Measurements from ENCODE around the gene IL7R.

Gene IL7R

DNA sequence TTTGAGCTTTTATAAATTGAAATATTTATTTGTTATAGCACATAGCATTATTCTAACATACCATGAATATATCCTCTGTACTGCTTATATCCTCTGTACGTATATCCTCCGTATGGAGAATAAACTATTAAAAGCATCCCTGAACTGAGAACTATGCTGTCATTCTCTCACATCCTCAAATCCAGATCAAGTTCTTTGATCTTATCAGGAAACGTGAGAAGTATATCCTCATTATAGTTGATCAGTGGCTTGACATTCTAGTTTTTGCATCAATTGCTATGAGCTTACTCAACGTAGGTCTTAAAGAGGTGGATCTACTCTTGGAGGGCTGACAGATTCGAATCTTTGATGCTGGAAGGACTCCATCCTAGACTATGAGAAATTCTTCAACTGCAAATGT is 37.4 kb downstream of the IL7R start:
- ChIA-PET CTCF (interaction anchor here (0.6 kb wide), 1 partner anchor 53 kb away, joined by 3 read pairs; no protein-coding TSS in a partner anchor), POLR2A (no interaction called here)
- no peak overlapping the region for H3K27ac ChIP-seq (ENCODE audit: extremely low read depth, low read depth, low read length)
- no peaks in the 10 kb centered on the region for H3K9me3 ChIP-seq (ENCODE audit: control insufficient read depth, insufficient read depth, low read depth, low read length)
- no peak overlapping the region for H3K4me3 ChIP-seq (ENCODE audit: low read depth, low read length)
- no peaks in the 10 kb centered on the region for H3K4me1 ChIP-seq (ENCODE audit: control insufficient read depth, insufficient read depth, low read length)
- no peaks in the 10 kb centered on the region for H3K36me3 ChIP-seq (ENCODE audit: control insufficient read depth in 2 of 2, insufficient read depth in 1 of 2, low read length in 2 of 2)
- TF ChIP-seq, protein P1, sequence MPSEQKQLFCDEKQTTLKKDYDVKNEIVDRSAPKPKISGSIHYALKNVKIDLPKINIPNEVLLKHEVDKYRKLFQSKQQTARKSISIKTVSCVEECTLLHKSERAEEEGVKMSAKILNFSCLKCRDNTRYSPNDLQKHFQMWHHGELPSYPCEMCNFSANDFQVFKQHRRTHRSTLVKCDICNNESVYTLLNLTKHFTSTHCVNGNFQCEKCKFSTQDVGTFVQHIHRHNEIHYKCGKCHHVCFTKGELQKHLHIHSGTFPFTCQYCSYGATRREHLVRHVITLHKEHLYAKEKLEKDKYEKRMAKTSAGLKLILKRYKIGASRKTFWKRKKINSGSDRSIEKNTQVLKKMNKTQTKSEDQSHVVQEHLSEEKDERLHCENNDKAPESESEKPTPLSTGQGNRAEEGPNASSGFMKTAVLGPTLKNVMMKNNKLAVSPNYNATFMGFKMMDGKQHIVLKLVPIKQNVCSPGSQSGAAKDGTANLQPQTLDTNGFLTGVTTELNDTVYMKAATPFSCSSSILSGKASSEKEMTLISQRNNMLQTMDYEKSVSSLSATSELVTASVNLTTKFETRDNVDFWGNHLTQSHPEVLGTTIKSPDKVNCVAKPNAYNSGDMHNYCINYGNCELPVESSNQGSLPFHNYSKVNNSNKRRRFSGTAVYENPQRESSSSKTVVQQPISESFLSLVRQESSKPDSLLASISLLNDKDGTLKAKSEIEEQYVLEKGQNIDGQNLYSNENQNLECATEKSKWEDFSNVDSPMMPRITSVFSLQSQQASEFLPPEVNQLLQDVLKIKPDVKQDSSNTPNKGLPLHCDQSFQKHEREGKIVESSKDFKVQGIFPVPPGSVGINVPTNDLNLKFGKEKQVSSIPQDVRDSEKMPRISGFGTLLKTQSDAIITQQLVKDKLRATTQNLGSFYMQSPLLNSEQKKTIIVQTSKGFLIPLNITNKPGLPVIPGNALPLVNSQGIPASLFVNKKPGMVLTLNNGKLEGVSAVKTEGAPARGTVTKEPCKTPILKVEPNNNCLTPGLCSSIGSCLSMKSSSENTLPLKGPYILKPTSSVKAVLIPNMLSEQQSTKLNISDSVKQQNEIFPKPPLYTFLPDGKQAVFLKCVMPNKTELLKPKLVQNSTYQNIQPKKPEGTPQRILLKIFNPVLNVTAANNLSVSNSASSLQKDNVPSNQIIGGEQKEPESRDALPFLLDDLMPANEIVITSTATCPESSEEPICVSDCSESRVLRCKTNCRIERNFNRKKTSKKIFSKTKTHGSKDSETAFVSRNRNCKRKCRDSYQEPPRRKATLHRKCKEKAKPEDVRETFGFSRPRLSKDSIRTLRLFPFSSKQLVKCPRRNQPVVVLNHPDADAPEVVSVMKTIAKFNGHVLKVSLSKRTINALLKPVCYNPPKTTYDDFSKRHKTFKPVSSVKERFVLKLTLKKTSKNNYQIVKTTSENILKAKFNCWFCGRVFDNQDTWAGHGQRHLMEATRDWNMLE (tag by site-specific recombination; conservative IDR thresholded peaks at IDR 0.05; ENCODE audit: low read depth): no peak
- TF ChIP-seq GLI4 (tag by site-specific recombination; IDR thresholded peaks at IDR 0.05): no peak
- TF ChIP-seq ZNF473 (tag by site-specific recombination; IDR thresholded peaks at IDR 0.05): no peak
- no peak for TF ChIP-seq ZNF16 (tag by site-specific recombination; IDR thresholded peaks at IDR 0.05; ENCODE audit: low read depth)
- TF ChIP-seq REPIN1 (tag by site-specific recombination; IDR thresholded peaks at IDR 0.05; ENCODE audit: low read depth): no peak
- TF ChIP-seq, protein P2, sequence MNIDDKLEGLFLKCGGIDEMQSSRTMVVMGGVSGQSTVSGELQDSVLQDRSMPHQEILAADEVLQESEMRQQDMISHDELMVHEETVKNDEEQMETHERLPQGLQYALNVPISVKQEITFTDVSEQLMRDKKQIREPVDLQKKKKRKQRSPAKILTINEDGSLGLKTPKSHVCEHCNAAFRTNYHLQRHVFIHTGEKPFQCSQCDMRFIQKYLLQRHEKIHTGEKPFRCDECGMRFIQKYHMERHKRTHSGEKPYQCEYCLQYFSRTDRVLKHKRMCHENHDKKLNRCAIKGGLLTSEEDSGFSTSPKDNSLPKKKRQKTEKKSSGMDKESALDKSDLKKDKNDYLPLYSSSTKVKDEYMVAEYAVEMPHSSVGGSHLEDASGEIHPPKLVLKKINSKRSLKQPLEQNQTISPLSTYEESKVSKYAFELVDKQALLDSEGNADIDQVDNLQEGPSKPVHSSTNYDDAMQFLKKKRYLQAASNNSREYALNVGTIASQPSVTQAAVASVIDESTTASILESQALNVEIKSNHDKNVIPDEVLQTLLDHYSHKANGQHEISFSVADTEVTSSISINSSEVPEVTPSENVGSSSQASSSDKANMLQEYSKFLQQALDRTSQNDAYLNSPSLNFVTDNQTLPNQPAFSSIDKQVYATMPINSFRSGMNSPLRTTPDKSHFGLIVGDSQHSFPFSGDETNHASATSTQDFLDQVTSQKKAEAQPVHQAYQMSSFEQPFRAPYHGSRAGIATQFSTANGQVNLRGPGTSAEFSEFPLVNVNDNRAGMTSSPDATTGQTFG (tag by site-specific recombination; IDR thresholded peaks at IDR 0.05; ENCODE audit: borderline replicate concordance): no peak
- TF ChIP-seq FEZF1 (tag by site-specific recombination; IDR thresholded peaks at IDR 0.05): no peak
- TF ChIP-seq, protein P3, sequence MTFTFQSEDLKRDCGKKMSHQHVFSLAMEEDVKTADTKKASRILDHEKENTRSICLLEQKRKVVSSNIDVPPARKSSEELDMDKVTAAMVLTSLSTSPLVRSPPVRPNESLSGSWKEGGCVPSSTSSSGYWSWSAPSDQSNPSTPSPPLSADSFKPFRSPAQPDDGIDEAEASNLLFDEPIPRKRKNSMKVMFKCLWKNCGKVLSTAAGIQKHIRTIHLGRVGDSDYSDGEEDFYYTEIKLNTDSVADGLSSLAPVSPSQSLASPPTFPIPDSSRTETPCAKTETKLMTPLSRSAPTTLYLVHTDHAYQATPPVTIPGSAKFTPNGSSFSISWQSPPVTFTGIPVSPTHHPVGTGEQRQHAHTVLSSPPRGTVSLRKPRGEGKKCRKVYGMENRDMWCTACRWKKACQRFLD (tag by site-specific recombination; IDR thresholded peaks at IDR 0.05): no peak

DNA sequence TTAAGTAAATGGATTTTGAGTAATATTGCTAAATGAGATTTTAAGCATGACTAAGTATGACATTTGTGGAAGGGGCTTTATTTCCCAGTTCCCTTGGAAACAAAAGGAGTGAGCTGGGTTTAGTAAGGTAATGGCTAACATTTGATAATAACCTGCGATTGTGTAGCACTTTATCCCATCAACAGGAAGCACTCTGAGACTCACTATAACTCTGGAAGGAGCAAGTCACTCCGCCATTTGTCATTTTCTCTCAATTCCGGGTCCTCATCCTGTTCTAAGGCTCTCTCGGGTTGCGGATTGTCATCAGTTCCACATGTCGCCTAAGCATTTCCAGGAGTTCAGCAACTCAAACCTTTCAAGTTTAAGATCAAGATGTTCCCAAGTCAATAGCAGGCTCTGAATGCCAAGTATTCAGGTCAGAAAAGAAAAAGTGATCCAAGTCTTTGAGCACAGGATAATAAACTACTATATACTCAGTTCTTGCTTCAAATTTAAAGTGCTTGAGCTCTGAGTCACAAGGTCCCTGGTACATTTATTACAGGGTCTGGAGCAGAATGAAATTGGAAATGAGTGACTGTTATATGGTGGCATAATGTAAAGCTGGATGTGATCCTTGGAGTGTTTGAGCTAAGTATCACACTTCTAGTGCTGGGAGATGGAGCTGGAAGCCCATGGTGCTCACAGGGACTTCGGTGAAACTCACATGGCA is 42.4 kb downstream of the IL7R start:
- H3K4me3 ChIP-seq (ENCODE audit: low read depth, low read length): no peak overlapping the region
- H3K4me1 ChIP-seq (ENCODE audit: control insufficient read depth, insufficient read depth, low read length): no peaks in the 10 kb centered on the region
- TF ChIP-seq ZNF514 (tag by site-specific recombination; IDR thresholded peaks at IDR 0.05) (no peak), ZNF19 (tag by site-specific recombination; IDR thresholded peaks at IDR 0.05; ENCODE audit: low read depth) (no peak), ZNF2 (tag by site-specific recombination; IDR thresholded peaks at IDR 0.05) (no peak), ZNF16 (tag by site-specific recombination; IDR thresholded peaks at IDR 0.05; ENCODE audit: low read depth) (no peak), MZF1 (tag by site-specific recombination; IDR thresholded peaks at IDR 0.05; ENCODE audit: borderline replicate concordance) (no peak), ZNF624 (tag by site-specific recombination; IDR thresholded peaks at IDR 0.05) (no peak)
- H3K36me3 ChIP-seq (ENCODE audit: control insufficient read depth in 2 of 2, insufficient read depth in 1 of 2, low read length in 2 of 2): no peaks in the 10 kb centered on the region
- H3K9me3 ChIP-seq (ENCODE audit: control insufficient read depth, insufficient read depth, low read depth, low read length): no peaks in the 10 kb centered on the region
- POLR2A ChIA-PET: no interaction called here
- CTCF ChIA-PET: interaction anchor here (0.6 to 1.1 kb wide), 6 partner anchors 10 to 697 kb away, joined by 3 to 5 read pairs (median 3); no protein-coding TSS in a partner anchor
- H3K27ac ChIP-seq (ENCODE audit: extremely low read depth, low read depth, low read length): no peak overlapping the region

Measured in HEK293 (cell line).